Endothelial cell of umbilical vein (primary cell): ENCODE data around the gene SNX19. TPM values are rescaled to one million over a fixed set of nuclear protein-coding genes. Genes with fewer than 3 reads are reported as not detected.

ENCODE experiments used
- BruUV-seq: library from RNA; stranded (reverse); fragments of 400-500 nt; replicated peaks from 2 replicates; lab custom pipeline; 2021; lab: Mats Ljungman, UMichigan
- CTCF ChIA-PET: fragments of 300-600, 350-600 bp; sonication (Branson Sonifier 250); formaldehyde crosslinking; loops from one replicate; lab custom pipeline; 2021; ENCODE audit warnings: antibody characterized with exemption, inconsistent platforms; lab: Charles Lee
- POLR2A ChIA-PET: fragments of 300-600, 350-600 bp; sonication (Branson Sonifier 250); formaldehyde crosslinking; loops from one replicate; lab custom pipeline; 2021; ENCODE audit warnings: antibody characterized with exemption, inconsistent platforms; lab: Charles Lee
- DNase-seq: peaks from one replicate; pipeline ENCODE4 v3.0.0-alpha.2; 2011; ENCODE audit warnings: low read depth, low spot score
- FAIRE-seq: peaks from 2 replicates; lab custom pipeline; 2011; peaks lifted over from hg19 to GRCh38; lab: Jason Lieb, UNC
- H2AFZ ChIP-seq: 2 replicates; pipeline ENCODE4 v1.6.0; 2012; ENCODE audit warnings: low read depth, low read length, control low read depth, inconsistent platforms
- H3K27ac ChIP-seq: 2 replicates; pipeline ENCODE4 v1.5.1; 2011; ENCODE audit warnings: low read depth, mild to moderate bottlenecking, control low read depth, low read length, moderate library complexity; ENCODE audit not compliant: insufficient read depth
- H3K27me3 ChIP-seq, 2 experiments: 2 replicates each; pipeline versions ENCODE4 v1.6.0 to v1.6.1; 2011; ENCODE audit warnings: low read length in 2 of 2, mixed read lengths in 1 of 2; ENCODE audit not compliant: control insufficient read depth in 2 of 2, insufficient read depth in 2 of 2
- H3K36me3 ChIP-seq, 2 experiments: 2 replicates in 1 of 2; 3 replicates in 1 of 2; pipeline ENCODE4 v1.5.1; 2011; ENCODE audit warnings: low read length in 2 of 2, mild to moderate bottlenecking in 1 of 2, moderate library complexity in 1 of 2; ENCODE audit not compliant: control insufficient read depth in 2 of 2, insufficient read depth in 2 of 2; ENCODE audit errors: extremely low read depth in 1 of 2
- H3K4me1 ChIP-seq: 3 replicates; pipeline ENCODE4 v1.5.1; 2011; ENCODE audit warnings: mild to moderate bottlenecking, low read length; ENCODE audit not compliant: control insufficient read depth, insufficient read depth; ENCODE audit errors: extremely low read depth
- H3K4me2 ChIP-seq: 2 replicates; pipeline ENCODE4 v1.6.1; 2011; ENCODE audit warnings: low read length, control low read depth, mixed read lengths; ENCODE audit not compliant: insufficient read depth
- H3K4me3 ChIP-seq, 3 experiments: fragments of 200-600 bp in 1 of 3; sonication (generic), shearing (Covaris generic) in 1 of 3; replicated peaks in 1 of 3; 2 replicates each; pipeline ENCODE4 v1.5.1; 2011 to 2016; ENCODE audit warnings: control low read depth in 3 of 3, low read length in 3 of 3, mild to moderate bottlenecking in 2 of 3, inconsistent platforms in 1 of 3, low read depth in 1 of 3, moderate library complexity in 1 of 3; ENCODE audit not compliant: insufficient read depth in 1 of 3
- H3K79me2 ChIP-seq: 2 replicates; pipeline ENCODE4 v1.6.0; 2012; ENCODE audit warnings: low read length, inconsistent platforms; ENCODE audit not compliant: control insufficient read depth, insufficient read depth
- H3K9ac ChIP-seq: replicated peaks from 2 replicates; pipeline ENCODE3; 2011; ENCODE audit warnings: low read length, control low read depth; ENCODE audit not compliant: insufficient read depth; ENCODE audit errors: extremely low read depth
- H3K9me1 ChIP-seq: replicated peaks from 3 replicates; pipeline ENCODE4 v1.6.0; 2011; ENCODE audit warnings: mild to moderate bottlenecking, low read length; ENCODE audit not compliant: control insufficient read depth, insufficient read depth; ENCODE audit errors: extremely low read depth
- H3K9me3 ChIP-seq: replicated peaks from 2 replicates; pipeline ENCODE4 v1.5.1; 2012; ENCODE audit warnings: low read length, inconsistent platforms; ENCODE audit not compliant: control insufficient read depth, insufficient read depth
- H4K20me1 ChIP-seq: replicated peaks from 2 replicates; pipeline ENCODE3; 2011; ENCODE audit warnings: mild to moderate bottlenecking, low read length; ENCODE audit not compliant: control insufficient read depth, insufficient read depth; ENCODE audit errors: extremely low read depth
- EZH2 ChIP-seq: IDR thresholded peaks from 2 replicates; pipeline ENCODE4 v1.6.1; 2012; ENCODE audit warnings: borderline replicate concordance, low read depth, mild to moderate bottlenecking, moderate library complexity, low read length, inconsistent platforms; ENCODE audit not compliant: severe bottlenecking
- FOS ChIP-seq: IDR thresholded peaks from 2 replicates; pipeline ENCODE4 v1.6.1; 2011; ENCODE audit warnings: mild to moderate bottlenecking, low read length, moderate library complexity, borderline replicate concordance; ENCODE audit not compliant: insufficient read depth
- GATA2 ChIP-seq: IDR thresholded peaks from 2 replicates; pipeline ENCODE4 v1.7.0; 2011; ENCODE audit warnings: low read depth, mild to moderate bottlenecking, moderate library complexity, mixed read lengths, low read length; ENCODE audit not compliant: insufficient read length, insufficient read depth
- JUN ChIP-seq: IDR thresholded peaks from 2 replicates; pipeline ENCODE4 v1.6.1; 2011; ENCODE audit warnings: borderline replicate concordance, low read depth; ENCODE audit not compliant: insufficient read length, insufficient read depth
- MAX ChIP-seq: IDR thresholded peaks from 2 replicates; pipeline ENCODE4 v1.6.1; 2011; ENCODE audit not compliant: insufficient read depth, insufficient read length
- MYC ChIP-seq: IDR thresholded peaks from one replicate; pipeline ENCODE4 v1.6.1; 2011; ENCODE audit warnings: mild to moderate bottlenecking, low read depth, low read length
- POLR2A ChIP-seq: IDR thresholded peaks from 2 replicates; pipeline ENCODE4 v1.6.1; 2012; ENCODE audit warnings: low read depth, mild to moderate bottlenecking, control low read depth, low read length
- POLR2AphosphoS5 ChIP-seq: IDR thresholded peaks from 2 replicates; pipeline ENCODE4 v1.6.1; 2012; ENCODE audit warnings: low read depth, mild to moderate bottlenecking, control low read depth, low read length, moderate library complexity; ENCODE audit not compliant: insufficient read depth
- dilution Hi-C: fragments of 300-500 bp; cut with MboI; formaldehyde crosslinking; loops from one replicate; pipeline ENCODE4 v1.15.0; 2019; ENCODE audit warnings: low sequenced_read_pairs; ENCODE audit not compliant: extremely low pct_ligation_motif_present
- intact Hi-C: fragments of 100-400 bp; cut with micrococcal nuclease; formaldehyde crosslinking; loops from one replicate; pipeline ENCODE4 v1.10.0; 2022
- polyA plus RNA-seq, 4 experiments: library from polyadenylated mRNA; depleted of rRNA in 3 of 4; stranded (reverse) in 3 of 4; unstranded in 1 of 4; fragments of >200 nt; gene quantifications; 2 replicates each; pipeline versions ENCODE4 v1.2.1 to v1.2.3, GENCODE V29; 2011 to 2012; ENCODE audit warnings: missing spikeins in 1 of 4
- total RNA-seq: library from RNA; stranded (reverse); gene quantifications from 2 replicates; pipeline ENCODE4 v1.2.3, GENCODE V29; 2021
- TF ChIP-seq, protein P1 (sequence below), 2 donors: IDR thresholded peaks; 1 replicate in 1 of 2; 2 replicates in 1 of 2; pipeline ENCODE4 v1.5.1; 2011; ENCODE audit warnings: low read length in 2 of 2, mild to moderate bottlenecking in 2 of 2, moderate library complexity in 2 of 2, control low read depth in 1 of 2, inconsistent platforms in 1 of 2, low read depth in 1 of 2; ENCODE audit not compliant: insufficient read depth in 1 of 2; ENCODE audit errors: extremely low read depth in 1 of 2

The SNX19 gene
- total and polyA plus RNA-seq, 2 donors (not counting 3 experiments of a cell fraction or from before 2014, with no cell fraction given): 37.4 to 49.8 TPM

GRCh38 chr11:130916910-130917309, 631 bp upstream of the SNX19 start:
- Histone ChIP-seq H4K20me1 (no peaks in the 10 kb centered on the region), H3K27ac (peak overlapping the region; percentile 76), H3K9ac (peak overlapping the region; percentile 87), H3K36me3 (peaks cover 6 to 8% of the 10 kb centered on the region in 2 experiments), H3K4me1 (peaks cover 12% of the 10 kb centered on the region), H3K4me3 (peak overlapping the region; percentile 34 to 87 (median 51)), H3K4me2 (peak overlapping the region; percentile 91), H3K79me2 (peaks cover 36% of the 10 kb centered on the region), H3K27me3 (peaks cover 4 to 7% of the 10 kb centered on the region in 2 experiments), H2AFZ (peak overlapping the region; percentile 91), H3K9me3 (no peaks in the 10 kb centered on the region), H3K9me1 (no peaks in the 10 kb centered on the region)
- DNase-seq: no peak
- dilution Hi-C loops: no loop called here
- FAIRE-seq: no peak
- intact Hi-C loops: loop anchor here (1.0 kb wide), 4 partner anchors 9 to 486 kb away; no protein-coding TSS in a partner anchor
- TF ChIP-seq GATA2: no peak
- no peak for TF ChIP-seq JUN
- TF ChIP-seq EZH2: no peak
- TF ChIP-seq MYC: no peak
- TF ChIP-seq FOS: no peak
- no peak for TF ChIP-seq MAX
- TF ChIP-seq POLR2AphosphoS5: no peak
- TF ChIP-seq, protein P1, sequence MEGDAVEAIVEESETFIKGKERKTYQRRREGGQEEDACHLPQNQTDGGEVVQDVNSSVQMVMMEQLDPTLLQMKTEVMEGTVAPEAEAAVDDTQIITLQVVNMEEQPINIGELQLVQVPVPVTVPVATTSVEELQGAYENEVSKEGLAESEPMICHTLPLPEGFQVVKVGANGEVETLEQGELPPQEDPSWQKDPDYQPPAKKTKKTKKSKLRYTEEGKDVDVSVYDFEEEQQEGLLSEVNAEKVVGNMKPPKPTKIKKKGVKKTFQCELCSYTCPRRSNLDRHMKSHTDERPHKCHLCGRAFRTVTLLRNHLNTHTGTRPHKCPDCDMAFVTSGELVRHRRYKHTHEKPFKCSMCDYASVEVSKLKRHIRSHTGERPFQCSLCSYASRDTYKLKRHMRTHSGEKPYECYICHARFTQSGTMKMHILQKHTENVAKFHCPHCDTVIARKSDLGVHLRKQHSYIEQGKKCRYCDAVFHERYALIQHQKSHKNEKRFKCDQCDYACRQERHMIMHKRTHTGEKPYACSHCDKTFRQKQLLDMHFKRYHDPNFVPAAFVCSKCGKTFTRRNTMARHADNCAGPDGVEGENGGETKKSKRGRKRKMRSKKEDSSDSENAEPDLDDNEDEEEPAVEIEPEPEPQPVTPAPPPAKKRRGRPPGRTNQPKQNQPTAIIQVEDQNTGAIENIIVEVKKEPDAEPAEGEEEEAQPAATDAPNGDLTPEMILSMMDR (IDR thresholded peaks at IDR 0.05; ENCODE audit: extremely low read depth in 1 of 2, insufficient read depth in 1 of 2, low read depth in 1 of 2, low read length in 2 of 2): no peak
- TF ChIP-seq POLR2A: no peak
- CTCF ChIA-PET: interaction anchor here (0.6 to 3.0 kb wide), 27 partner anchors 10 to 1210 kb away, joined by 3 to 58 read pairs (median 5); partner anchors contain the start of gene ADAMTS15
- no TSS peak for BruUV-seq
- POLR2A ChIA-PET: interaction anchor here (0.6 to 1.8 kb wide), 2 partner anchors 19 to 634 kb away, joined by 8 read pairs; no protein-coding TSS in a partner anchor
